Iris pigment epithelial cell (primary cell): Measurements from ENCODE around the gene FBXW2.
"Not testable (repeated sequence)": the region's sequence is repeated elsewhere in the genome, so short reads cannot be mapped to it uniquely, and the experiment has no call there.

Experiments used
- DNase-seq: peaks from one replicate; pipeline ENCODE4 v3.0.0-alpha.2; 2011; ENCODE audit warnings: low read depth

FBXW2 gene

DNA sequence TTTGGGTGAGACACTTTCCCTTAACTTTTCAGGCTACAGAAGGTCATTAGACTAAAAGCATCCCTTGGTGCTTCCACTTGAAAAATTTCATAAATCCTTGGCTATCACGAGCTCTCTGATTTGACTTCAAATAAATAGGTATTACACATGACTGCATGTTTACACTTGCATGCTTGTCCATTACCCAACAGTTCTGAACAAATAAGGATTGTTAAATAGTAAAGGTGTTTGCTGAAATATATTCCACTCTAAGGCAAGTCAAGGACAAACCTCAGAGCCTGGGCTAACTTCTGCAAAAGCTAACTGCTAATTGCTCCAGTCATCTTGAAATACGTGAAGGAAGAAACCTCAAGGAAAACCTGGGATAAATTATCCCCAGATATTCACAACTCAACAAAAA, 14.5 kb downstream of the FBXW2 start:
- DNase-seq, result no peak

DNA sequence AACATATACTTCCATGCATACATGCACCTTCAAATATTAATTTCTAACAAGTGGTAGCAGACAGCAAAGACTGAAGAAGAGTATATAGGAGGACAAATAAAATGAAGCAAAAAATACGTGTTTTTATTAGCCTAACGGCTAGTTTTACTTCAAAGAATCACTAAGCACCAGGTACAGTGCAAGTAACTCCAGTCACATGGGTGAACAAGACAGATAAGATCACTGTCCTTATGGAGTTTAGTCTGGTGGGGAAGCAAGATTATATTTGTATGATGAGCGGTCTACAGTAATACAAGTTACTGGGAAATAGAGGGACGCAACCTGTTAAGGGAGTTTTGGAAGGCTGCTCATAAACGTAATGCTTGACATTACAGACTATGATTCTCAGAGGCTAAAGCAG, 16.0 kb downstream of the FBXW2 start:
- no peak for DNase-seq

GRCh38 chr9:120776788-120777187, 16.4 kb downstream of the FBXW2 start:
- DNase-seq, result no peak

GRCh38 chr9:120775859-120776258, 17.4 kb downstream of the FBXW2 start:
- DNase-seq, result no peak

DNA sequence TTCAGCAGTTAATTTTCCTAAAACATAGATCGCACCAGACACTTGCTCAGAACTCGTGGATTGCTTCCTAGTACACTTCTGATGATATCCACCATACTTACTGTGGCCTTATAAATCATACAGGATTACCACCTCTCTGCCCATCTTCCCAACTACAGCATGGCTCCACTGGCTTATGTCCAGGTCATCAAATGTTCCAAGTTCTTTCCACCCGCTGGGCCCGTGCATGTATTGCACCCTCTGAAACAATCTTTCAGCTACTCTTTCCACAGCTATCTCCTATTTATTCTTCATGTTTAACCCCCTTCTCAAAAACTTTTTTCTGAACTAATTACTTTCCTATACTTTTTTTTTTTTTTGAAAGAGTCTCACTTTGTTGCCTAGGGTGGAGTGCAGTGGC, 18.5 kb downstream of the FBXW2 start:
- no peak for DNase-seq

DNA sequence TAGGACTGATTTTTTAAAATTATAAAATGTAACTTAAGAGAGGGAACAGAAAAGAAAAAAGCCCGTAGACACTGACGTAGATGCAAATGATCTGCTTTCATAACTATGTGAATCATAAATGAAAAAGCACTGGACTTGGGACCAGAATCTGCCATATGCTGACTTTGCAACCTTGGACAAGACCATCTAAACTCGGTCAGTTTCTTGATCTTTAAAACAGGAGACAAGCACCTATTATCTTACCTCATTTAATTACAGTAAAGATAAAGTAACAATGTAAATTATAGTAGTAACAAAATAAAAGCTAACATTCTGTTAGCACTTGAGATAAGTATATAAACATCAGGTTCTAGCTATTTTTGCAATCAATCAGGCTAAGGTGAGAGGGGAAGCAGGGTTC, 20.0 kb downstream of the FBXW2 start:
- no peak for DNase-seq

DNA sequence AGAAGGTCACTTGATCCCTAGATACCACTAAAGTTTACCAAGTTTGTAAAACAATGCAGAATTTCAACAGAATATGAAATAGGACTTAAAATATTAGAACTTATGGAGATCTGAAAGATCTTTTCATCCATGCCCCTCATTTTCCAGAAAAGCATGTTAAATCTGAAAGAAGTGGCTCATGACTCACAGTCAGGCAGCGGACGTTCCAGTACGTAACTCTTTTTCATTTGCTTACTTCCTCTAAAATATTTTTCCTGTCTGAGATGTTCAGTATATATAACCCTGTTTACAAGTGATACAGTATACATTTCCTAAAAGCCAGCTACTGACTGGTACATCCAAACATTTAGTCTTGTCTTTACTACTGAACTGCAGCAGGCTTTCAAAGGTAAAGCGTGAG, 22.3 kb downstream of the FBXW2 start:
- no peak for DNase-seq

- no peak for DNase-seq
These were observed 24.3 kb downstream of the FBXW2 start for GRCh38 chr9:120768886-120769285.

DNA sequence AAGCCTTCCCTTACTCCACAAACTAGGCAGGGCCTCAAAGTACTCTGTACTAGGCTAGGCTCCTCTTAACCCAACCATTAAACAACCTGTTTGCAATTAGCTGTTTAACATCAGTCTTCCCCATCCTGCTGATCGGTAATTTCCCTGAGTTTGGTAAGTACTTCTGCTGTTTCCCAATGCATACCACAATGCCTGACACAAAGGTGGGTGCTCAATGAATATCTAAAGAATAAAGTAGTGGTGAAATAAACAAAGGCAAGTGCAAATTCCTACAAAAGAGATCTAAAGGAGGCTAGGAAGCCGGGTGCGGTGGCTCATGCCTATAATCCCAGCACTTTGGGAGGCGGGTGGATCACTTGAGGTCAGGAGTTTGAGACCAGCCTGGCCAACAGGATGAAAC, 25.0 kb downstream of the FBXW2 start:
- no peak for DNase-seq

DNA sequence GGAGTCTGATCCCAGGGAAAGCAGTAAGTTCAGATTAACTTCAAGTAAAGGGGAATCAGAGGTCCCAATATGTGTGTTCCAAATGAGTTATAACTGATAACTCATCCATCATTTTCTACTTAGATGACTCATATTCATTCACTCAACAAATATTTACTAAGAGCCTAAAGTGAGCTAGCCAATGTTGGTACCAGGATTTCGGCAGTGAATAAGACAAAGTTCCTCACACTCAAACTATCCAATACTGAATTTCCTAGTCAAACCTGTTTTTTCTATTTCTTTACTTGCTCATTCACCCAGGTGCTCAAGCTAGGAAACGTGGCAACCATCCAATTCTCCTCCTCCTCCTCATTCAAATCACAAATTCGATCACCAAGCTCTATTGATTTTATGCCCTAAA, 25.8 kb downstream of the FBXW2 start:
- no peak for DNase-seq

GRCh38 chr9:120765910-120766425, 27.2 kb downstream of the FBXW2 start:
- DNase-seq, result no peak

DNA sequence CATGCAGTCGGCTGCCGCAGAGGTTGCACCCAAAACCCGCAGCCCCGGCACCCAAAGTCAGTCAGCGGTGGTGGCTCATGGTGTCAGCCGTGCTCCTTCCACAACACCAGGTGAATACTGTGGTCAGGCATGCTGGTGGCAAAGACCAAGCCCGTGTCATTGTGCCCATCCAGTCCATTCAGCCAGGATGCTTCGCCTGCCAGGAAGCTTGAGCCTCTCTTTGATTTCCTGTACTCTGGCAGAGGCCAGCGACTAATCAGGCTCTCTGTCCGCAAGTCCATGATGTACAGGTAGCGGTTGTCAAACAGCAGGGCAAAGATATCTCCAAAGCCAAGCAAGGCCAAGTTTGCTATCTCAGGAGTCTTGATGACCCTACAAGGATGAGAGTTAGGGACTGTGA, 28.7 kb downstream of the FBXW2 start:
- DNase-seq, result no peak

GRCh38 chr9:120761006-120761405, 32.2 kb downstream of the FBXW2 start:
- DNase-seq, result peak; percentile 50

GRCh38 chr9:120759755-120760400, 33.3 kb downstream of the FBXW2 start:
- DNase-seq, result no peak

DNA sequence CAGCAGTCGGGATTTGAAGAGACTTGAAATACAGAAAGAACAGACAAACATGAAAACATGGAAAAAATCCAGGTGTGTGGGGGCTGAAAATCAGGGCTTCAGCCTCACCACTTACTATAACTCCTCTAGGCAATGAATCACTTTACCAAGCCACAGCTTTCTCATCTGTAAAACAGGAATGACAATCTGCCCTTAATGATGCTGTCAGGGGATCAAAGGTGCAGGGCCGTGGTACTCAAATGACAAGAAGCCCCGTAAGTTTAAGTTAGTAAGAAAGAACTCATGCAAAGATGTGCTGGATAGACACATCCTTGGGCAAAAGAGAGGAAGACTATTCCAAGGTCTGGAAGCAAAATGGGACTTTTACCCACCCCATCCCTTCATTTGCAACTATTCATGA, 34.7 kb downstream of the FBXW2 start:
- no peak for DNase-seq

- DNase-seq, result no peak
These were observed 35.9 kb downstream of the FBXW2 start for GRCh38 chr9:120757026-120757913.

GRCh38 chr9:120756531-120756930, 36.7 kb downstream of the FBXW2 start:
- DNase-seq, result peak; percentile 28

DNA sequence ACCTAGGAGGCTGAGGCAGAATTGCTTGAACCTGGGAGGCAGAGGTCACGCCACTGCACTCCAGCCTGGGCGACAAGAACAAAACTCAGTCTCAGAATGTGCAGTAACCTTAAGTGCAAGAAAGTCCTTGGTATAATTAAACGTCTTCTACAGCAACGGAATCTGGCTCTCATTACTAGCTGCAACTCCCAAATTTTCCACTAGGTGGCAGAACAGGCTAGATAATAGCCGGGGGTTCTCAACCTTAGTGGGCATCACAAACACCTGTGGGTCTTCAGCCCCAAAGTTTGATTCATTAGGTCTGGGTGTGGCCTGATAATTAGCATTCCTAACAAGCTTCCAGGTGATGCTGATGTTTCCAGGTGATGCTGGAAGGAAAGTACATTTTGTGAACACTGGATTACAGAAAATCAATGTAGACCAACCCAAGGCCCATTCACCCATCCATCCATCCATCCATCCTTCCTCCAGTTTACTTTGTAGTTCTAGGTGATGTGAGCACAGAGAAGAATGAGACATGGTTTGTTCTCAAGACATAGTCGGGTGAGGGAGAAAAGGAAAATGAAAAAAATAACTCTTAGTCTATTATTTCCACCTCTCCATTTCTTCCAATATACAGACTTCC, 37.3 kb downstream of the FBXW2 start:
- DNase-seq, result no peak

DNA sequence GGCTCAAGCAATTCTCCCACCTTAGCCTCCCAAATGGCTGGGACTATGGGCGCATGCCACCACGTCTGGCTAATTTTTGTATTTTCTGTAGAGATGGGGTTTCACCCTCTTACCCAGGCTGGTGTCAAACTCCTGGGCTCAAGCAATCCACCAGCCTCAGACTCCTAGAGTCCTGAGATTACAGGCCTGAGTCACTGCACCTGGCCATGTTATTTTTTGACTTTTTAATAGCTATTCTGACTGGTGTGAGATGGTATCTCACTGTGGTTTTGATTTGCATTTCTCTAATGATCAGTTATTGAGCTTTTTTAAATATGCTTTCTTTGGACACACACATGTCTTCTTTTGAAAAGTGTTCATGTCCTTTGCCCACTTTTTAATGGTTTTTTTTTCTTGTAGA, 38.2 kb downstream of the FBXW2 start:
- DNase-seq, result no peak

DNA sequence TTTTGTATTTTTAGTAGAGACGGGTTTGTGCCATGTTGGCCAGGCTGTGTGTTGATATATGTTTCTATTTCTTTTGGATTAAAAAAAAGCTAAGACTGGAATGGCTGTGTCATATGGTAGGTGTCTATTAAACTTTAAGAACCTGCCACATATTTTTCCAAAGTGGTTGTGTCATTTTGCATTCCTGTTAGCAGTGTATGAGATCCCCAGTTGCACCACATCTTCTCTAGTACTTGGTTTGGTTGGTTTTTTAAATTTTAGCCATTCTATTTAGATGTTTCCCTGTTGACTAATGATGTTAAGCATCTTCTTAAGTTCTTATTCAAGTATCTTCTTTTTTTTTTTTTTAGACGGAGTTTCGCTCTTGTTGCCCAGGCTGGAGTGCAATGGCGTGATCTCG, 42.8 kb downstream of the FBXW2 start:
- DNase-seq, result no peak

DNA sequence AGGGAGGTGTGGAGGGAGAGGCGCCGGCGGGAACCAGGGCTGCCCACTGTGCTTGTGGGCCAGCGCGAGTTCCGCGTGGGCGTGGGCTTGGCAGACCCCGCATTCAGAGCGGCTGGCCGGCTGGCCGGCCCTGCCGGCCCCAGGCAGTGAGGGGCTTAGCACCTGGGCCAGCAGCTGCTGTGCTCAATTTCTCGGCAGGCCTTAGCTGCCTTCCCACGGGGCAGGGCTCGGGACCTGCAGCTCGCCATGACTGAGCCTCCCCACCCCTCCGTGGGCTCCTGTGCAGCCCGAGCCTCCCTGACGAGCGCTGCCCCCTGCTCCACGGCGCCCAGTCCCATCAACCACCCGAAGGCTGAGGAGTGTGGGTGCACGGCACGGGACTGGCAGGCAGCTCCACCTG, 46.9 kb downstream of the FBXW2 start:
- not testable (repeated sequence) for DNase-seq

- no peak for DNase-seq
These were observed 47.9 kb downstream of the FBXW2 start for GRCh38 chr9:120745278-120745677.

GRCh38 chr9:120742951-120743416, 50.2 kb downstream of the FBXW2 start:
- peak; percentile 54 for DNase-seq
